Bronchial epithelial cell (primary cell): ENCODE data around the gene AATK. TPM values are rescaled to one million over a fixed set of nuclear protein-coding genes. Genes with fewer than 3 reads are reported as not detected.

Experiments
- DNase-seq: peaks from one replicate; pipeline ENCODE4 v3.0.0-alpha.2; 2010; ENCODE audit warnings: low read depth
- FAIRE-seq: peaks from 2 replicates; lab custom pipeline; 2011; peaks lifted over from hg19 to GRCh38; lab: Jason Lieb, UNC
- H3K27me3 ChIP-seq: 2 replicates; pipeline ENCODE4 v1.5.1; 2011; ENCODE audit warnings: low read length; ENCODE audit not compliant: control insufficient read depth, insufficient read depth
- H3K36me3 ChIP-seq: 2 replicates; pipeline ENCODE4 v1.5.1; 2011; ENCODE audit warnings: low read length; ENCODE audit not compliant: control insufficient read depth, insufficient read depth
- H3K4me3 ChIP-seq: 2 replicates; pipeline ENCODE4 v1.5.1; 2011; ENCODE audit warnings: mild to moderate bottlenecking, low read depth, low read length, control low read depth
- total RNA-seq: library from RNA; depleted of rRNA; stranded (reverse); fragments of >200 nt; gene quantifications from 2 replicates; pipeline ENCODE4 v1.2.1, GENCODE V29; 2014
- TF ChIP-seq, protein P1 (sequence below): IDR thresholded peaks from 2 replicates; pipeline ENCODE4 v1.5.1; 2011; ENCODE audit warnings: mild to moderate bottlenecking, moderate library complexity, low read length, control low read depth, inconsistent platforms; ENCODE audit not compliant: insufficient read depth, severe bottlenecking

Gene AATK
- total RNA-seq, 1 donor from 2014 or later = 0.79 TPM

- no peak for FAIRE-seq
- TF ChIP-seq, protein P1, sequence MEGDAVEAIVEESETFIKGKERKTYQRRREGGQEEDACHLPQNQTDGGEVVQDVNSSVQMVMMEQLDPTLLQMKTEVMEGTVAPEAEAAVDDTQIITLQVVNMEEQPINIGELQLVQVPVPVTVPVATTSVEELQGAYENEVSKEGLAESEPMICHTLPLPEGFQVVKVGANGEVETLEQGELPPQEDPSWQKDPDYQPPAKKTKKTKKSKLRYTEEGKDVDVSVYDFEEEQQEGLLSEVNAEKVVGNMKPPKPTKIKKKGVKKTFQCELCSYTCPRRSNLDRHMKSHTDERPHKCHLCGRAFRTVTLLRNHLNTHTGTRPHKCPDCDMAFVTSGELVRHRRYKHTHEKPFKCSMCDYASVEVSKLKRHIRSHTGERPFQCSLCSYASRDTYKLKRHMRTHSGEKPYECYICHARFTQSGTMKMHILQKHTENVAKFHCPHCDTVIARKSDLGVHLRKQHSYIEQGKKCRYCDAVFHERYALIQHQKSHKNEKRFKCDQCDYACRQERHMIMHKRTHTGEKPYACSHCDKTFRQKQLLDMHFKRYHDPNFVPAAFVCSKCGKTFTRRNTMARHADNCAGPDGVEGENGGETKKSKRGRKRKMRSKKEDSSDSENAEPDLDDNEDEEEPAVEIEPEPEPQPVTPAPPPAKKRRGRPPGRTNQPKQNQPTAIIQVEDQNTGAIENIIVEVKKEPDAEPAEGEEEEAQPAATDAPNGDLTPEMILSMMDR = no peak
- H3K4me3 ChIP-seq = no peak overlapping the region
- no peaks in the 10 kb centered on the region for H3K27me3 ChIP-seq
- no peak for DNase-seq
- peaks cover 64% of the 10 kb centered on the region for H3K36me3 ChIP-seq
Measured at GRCh38 chr17:81102352-81102751, 63.7 kb downstream of the AATK start.

- H3K4me3 ChIP-seq = no peak overlapping the region
- DNase-seq (peak; percentile 54), FAIRE-seq (no peak)
- peaks cover 61% of the 10 kb centered on the region for H3K36me3 ChIP-seq
- no peaks in the 10 kb centered on the region for H3K27me3 ChIP-seq
- TF ChIP-seq, protein P1 = peak; percentile 100
Measured at GRCh38 chr17:81101614-81102306, 64.3 kb downstream of the AATK start.

DNA sequence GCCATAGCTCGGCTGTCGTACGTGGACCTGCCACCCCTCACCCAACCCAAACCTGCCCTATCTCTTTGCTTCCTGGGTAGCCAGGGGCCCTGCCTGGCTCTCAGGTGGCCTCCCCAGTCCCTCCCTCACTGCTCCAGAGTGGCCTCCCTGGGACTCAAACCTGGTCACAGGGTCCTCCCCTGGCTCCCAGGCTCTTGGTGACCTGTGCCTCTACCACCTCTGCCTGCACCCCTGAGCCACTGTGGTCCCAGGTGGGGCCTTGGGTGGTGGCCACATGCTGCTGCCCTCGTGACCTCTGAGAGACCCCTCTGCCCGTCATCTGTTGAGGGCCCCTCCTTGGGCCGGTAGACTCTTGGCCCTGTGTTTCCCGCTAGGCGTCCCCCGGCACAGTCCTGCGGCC, 65.4 kb downstream of the AATK start:
- H3K27me3 ChIP-seq = no peaks in the 10 kb centered on the region
- FAIRE-seq = no peak
- peaks cover 51% of the 10 kb centered on the region for H3K36me3 ChIP-seq
- H3K4me3 ChIP-seq = no peak overlapping the region
- no peak for DNase-seq
- TF ChIP-seq, protein P1 = no peak

GRCh38 chr17:81099888-81100287, 66.1 kb downstream of the AATK start:
- H3K36me3 ChIP-seq = peaks cover 44% of the 10 kb centered on the region
- H3K4me3 ChIP-seq = no peak overlapping the region
- no peak for FAIRE-seq
- TF ChIP-seq, protein P1 = no peak
- no peaks in the 10 kb centered on the region for H3K27me3 ChIP-seq
- DNase-seq = no peak

GRCh38 chr17:81097943-81098308, 68.1 kb downstream of the AATK start:
- TF ChIP-seq, protein P1 = no peak
- DNase-seq (peak; percentile 54), FAIRE-seq (no peak)
- no peak overlapping the region for H3K4me3 ChIP-seq
- no peaks in the 10 kb centered on the region for H3K27me3 ChIP-seq
- H3K36me3 ChIP-seq = peaks cover 29% of the 10 kb centered on the region
